Endothelial cell of umbilical vein (primary cell): ENCODE data around the gene RPP25. TPM values are rescaled to one million over a fixed set of nuclear protein-coding genes. Genes with fewer than 3 reads are reported as not detected.

Source experiments
- BruUV-seq: library from RNA; stranded (reverse); fragments of 400-500 nt; replicated peaks from 2 replicates; lab custom pipeline; 2021; lab: Mats Ljungman, UMichigan
- CTCF ChIA-PET: fragments of 300-600, 350-600 bp; sonication (Branson Sonifier 250); formaldehyde crosslinking; loops from one replicate; lab custom pipeline; 2021; ENCODE audit warnings: antibody characterized with exemption, inconsistent platforms; lab: Charles Lee
- POLR2A ChIA-PET: fragments of 300-600, 350-600 bp; sonication (Branson Sonifier 250); formaldehyde crosslinking; loops from one replicate; lab custom pipeline; 2021; ENCODE audit warnings: antibody characterized with exemption, inconsistent platforms; lab: Charles Lee
- DNase-seq: peaks from one replicate; pipeline ENCODE4 v3.0.0-alpha.2; 2011; ENCODE audit warnings: low read depth, low spot score
- FAIRE-seq: peaks from 2 replicates; lab custom pipeline; 2011; peaks lifted over from hg19 to GRCh38; lab: Jason Lieb, UNC
- H2AFZ ChIP-seq: 2 replicates; pipeline ENCODE4 v1.6.0; 2012; ENCODE audit warnings: low read depth, low read length, control low read depth, inconsistent platforms
- H3K27ac ChIP-seq: 2 replicates; pipeline ENCODE4 v1.5.1; 2011; ENCODE audit warnings: low read depth, mild to moderate bottlenecking, control low read depth, low read length, moderate library complexity; ENCODE audit not compliant: insufficient read depth
- H3K27me3 ChIP-seq, 2 experiments: 2 replicates each; pipeline versions ENCODE4 v1.6.0 to v1.6.1; 2011; ENCODE audit warnings: low read length in 2 of 2, mixed read lengths in 1 of 2; ENCODE audit not compliant: control insufficient read depth in 2 of 2, insufficient read depth in 2 of 2
- H3K36me3 ChIP-seq, 2 experiments: 2 replicates in 1 of 2; 3 replicates in 1 of 2; pipeline ENCODE4 v1.5.1; 2011; ENCODE audit warnings: low read length in 2 of 2, mild to moderate bottlenecking in 1 of 2, moderate library complexity in 1 of 2; ENCODE audit not compliant: control insufficient read depth in 2 of 2, insufficient read depth in 2 of 2; ENCODE audit errors: extremely low read depth in 1 of 2
- H3K4me1 ChIP-seq: 3 replicates; pipeline ENCODE4 v1.5.1; 2011; ENCODE audit warnings: mild to moderate bottlenecking, low read length; ENCODE audit not compliant: control insufficient read depth, insufficient read depth; ENCODE audit errors: extremely low read depth
- H3K4me2 ChIP-seq: 2 replicates; pipeline ENCODE4 v1.6.1; 2011; ENCODE audit warnings: low read length, control low read depth, mixed read lengths; ENCODE audit not compliant: insufficient read depth
- H3K4me3 ChIP-seq, 3 experiments: fragments of 200-600 bp in 1 of 3; sonication (generic), shearing (Covaris generic) in 1 of 3; replicated peaks in 1 of 3; 2 replicates each; pipeline ENCODE4 v1.5.1; 2011 to 2016; ENCODE audit warnings: control low read depth in 3 of 3, low read length in 3 of 3, mild to moderate bottlenecking in 2 of 3, inconsistent platforms in 1 of 3, low read depth in 1 of 3, moderate library complexity in 1 of 3; ENCODE audit not compliant: insufficient read depth in 1 of 3
- H3K79me2 ChIP-seq: 2 replicates; pipeline ENCODE4 v1.6.0; 2012; ENCODE audit warnings: low read length, inconsistent platforms; ENCODE audit not compliant: control insufficient read depth, insufficient read depth
- H3K9ac ChIP-seq: replicated peaks from 2 replicates; pipeline ENCODE3; 2011; ENCODE audit warnings: low read length, control low read depth; ENCODE audit not compliant: insufficient read depth; ENCODE audit errors: extremely low read depth
- H3K9me1 ChIP-seq: replicated peaks from 3 replicates; pipeline ENCODE4 v1.6.0; 2011; ENCODE audit warnings: mild to moderate bottlenecking, low read length; ENCODE audit not compliant: control insufficient read depth, insufficient read depth; ENCODE audit errors: extremely low read depth
- H3K9me3 ChIP-seq: replicated peaks from 2 replicates; pipeline ENCODE4 v1.5.1; 2012; ENCODE audit warnings: low read length, inconsistent platforms; ENCODE audit not compliant: control insufficient read depth, insufficient read depth
- H4K20me1 ChIP-seq: replicated peaks from 2 replicates; pipeline ENCODE3; 2011; ENCODE audit warnings: mild to moderate bottlenecking, low read length; ENCODE audit not compliant: control insufficient read depth, insufficient read depth; ENCODE audit errors: extremely low read depth
- JUN ChIP-seq: IDR thresholded peaks from 2 replicates; pipeline ENCODE4 v1.6.1; 2011; ENCODE audit warnings: borderline replicate concordance, low read depth; ENCODE audit not compliant: insufficient read length, insufficient read depth
- POLR2A ChIP-seq: IDR thresholded peaks from 2 replicates; pipeline ENCODE4 v1.6.1; 2012; ENCODE audit warnings: low read depth, mild to moderate bottlenecking, control low read depth, low read length
- dilution Hi-C: fragments of 300-500 bp; cut with MboI; formaldehyde crosslinking; loops from one replicate; pipeline ENCODE4 v1.15.0; 2019; ENCODE audit warnings: low sequenced_read_pairs; ENCODE audit not compliant: extremely low pct_ligation_motif_present
- intact Hi-C: fragments of 100-400 bp; cut with micrococcal nuclease; formaldehyde crosslinking; loops from one replicate; pipeline ENCODE4 v1.10.0; 2022
- polyA plus RNA-seq, 4 experiments: library from polyadenylated mRNA; depleted of rRNA in 3 of 4; stranded (reverse) in 3 of 4; unstranded in 1 of 4; fragments of >200 nt; gene quantifications; 2 replicates each; pipeline versions ENCODE4 v1.2.1 to v1.2.3, GENCODE V29; 2011 to 2012; ENCODE audit warnings: missing spikeins in 1 of 4
- total RNA-seq: library from RNA; stranded (reverse); gene quantifications from 2 replicates; pipeline ENCODE4 v1.2.3, GENCODE V29; 2021
- TF ChIP-seq, protein P1 (sequence below), 2 donors: IDR thresholded peaks; 1 replicate in 1 of 2; 2 replicates in 1 of 2; pipeline ENCODE4 v1.5.1; 2011; ENCODE audit warnings: low read length in 2 of 2, mild to moderate bottlenecking in 2 of 2, moderate library complexity in 2 of 2, control low read depth in 1 of 2, inconsistent platforms in 1 of 2, low read depth in 1 of 2; ENCODE audit not compliant: insufficient read depth in 1 of 2; ENCODE audit errors: extremely low read depth in 1 of 2

RPP25 gene
- total and polyA plus RNA-seq, 2 donors (not counting 3 experiments of a cell fraction or from before 2014, with no cell fraction given) = 10.1 to 13.8 TPM

GRCh38 chr15:74950078-74950908, 6.3 kb downstream of the RPP25 start:
- Histone ChIP-seq H3K9ac (no peak overlapping the region), H3K9me1 (no peaks in the 10 kb centered on the region), H2AFZ (no peak overlapping the region), H3K4me1 (peaks cover 12% of the 10 kb centered on the region), H3K4me2 (no peak overlapping the region), H3K9me3 (no peaks in the 10 kb centered on the region), H3K36me3 (no peaks in the 10 kb centered on the region), H3K4me3 (no peak overlapping the region), H3K79me2 (peaks cover 6% of the 10 kb centered on the region), H3K27me3 (no peaks in the 10 kb centered on the region), H4K20me1 (no peaks in the 10 kb centered on the region), H3K27ac (no peak overlapping the region)
- CTCF ChIA-PET = interaction anchor here (0.5 to 5.4 kb wide), 37 partner anchors 9 to 577 kb away, joined by 3 to 210 read pairs (median 6); partner anchors contain the start of genes COX5A, CSK, FAM219B and PPCDC
- FAIRE-seq (peak; percentile 91), DNase-seq (peak; percentile 82)
- POLR2A ChIA-PET = interaction anchor here (0.7 to 0.8 kb wide), 2 partner anchors 10 to 140 kb away, joined by 4 to 6 read pairs; no protein-coding TSS in a partner anchor
- TF ChIP-seq POLR2A = no peak
- TF ChIP-seq JUN = no peak
- TF ChIP-seq, protein P1, sequence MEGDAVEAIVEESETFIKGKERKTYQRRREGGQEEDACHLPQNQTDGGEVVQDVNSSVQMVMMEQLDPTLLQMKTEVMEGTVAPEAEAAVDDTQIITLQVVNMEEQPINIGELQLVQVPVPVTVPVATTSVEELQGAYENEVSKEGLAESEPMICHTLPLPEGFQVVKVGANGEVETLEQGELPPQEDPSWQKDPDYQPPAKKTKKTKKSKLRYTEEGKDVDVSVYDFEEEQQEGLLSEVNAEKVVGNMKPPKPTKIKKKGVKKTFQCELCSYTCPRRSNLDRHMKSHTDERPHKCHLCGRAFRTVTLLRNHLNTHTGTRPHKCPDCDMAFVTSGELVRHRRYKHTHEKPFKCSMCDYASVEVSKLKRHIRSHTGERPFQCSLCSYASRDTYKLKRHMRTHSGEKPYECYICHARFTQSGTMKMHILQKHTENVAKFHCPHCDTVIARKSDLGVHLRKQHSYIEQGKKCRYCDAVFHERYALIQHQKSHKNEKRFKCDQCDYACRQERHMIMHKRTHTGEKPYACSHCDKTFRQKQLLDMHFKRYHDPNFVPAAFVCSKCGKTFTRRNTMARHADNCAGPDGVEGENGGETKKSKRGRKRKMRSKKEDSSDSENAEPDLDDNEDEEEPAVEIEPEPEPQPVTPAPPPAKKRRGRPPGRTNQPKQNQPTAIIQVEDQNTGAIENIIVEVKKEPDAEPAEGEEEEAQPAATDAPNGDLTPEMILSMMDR (IDR thresholded peaks at IDR 0.05; ENCODE audit: extremely low read depth in 1 of 2, insufficient read depth in 1 of 2, low read depth in 1 of 2, low read length in 2 of 2) = peak; percentile 91 to 97
- dilution Hi-C loops (no loop called here), intact Hi-C loops (loop anchor here (1.0 to 2.0 kb wide), 7 partner anchors 12 to 315 kb away; partner anchors contain the start of genes COX5A, FAM219B and ULK3)
- BruUV-seq = no TSS peak
